GM10266 (cell line): ENCODE results near the gene DPP6.

Experiments used
- DNase-seq: peaks from one replicate; pipeline ENCODE4 v3.0.0; 2012; ENCODE audit errors: extremely low spot score
- TF ChIP-seq, protein P1 (sequence below): IDR thresholded peaks from 2 replicates; pipeline ENCODE4 v1.5.1; 2012; ENCODE audit warnings: mild to moderate bottlenecking, low read depth; ENCODE audit not compliant: control insufficient read depth, insufficient read depth; ENCODE audit errors: missing control alignments

Gene DPP6

DNA sequence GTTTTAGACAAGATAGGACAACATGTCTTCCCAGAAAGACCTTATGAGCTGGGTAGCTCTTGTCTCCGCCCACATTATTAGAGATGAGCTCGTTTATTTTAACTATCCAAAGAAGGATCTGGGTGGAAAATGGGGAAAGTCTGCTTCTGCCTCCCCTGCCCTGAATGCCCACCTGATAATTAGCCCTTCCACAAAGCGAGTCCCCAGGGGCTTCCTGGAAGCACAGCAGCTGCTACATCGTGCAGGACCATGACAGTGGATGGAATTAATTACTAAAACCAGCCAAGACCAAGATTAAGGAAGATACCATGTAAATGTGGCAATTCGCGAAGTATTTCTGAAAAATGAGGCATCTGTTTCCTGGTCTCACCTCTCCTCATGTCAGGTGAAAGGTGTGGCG is 576.4 kb downstream of the DPP6 start:
- TF ChIP-seq, protein P1, sequence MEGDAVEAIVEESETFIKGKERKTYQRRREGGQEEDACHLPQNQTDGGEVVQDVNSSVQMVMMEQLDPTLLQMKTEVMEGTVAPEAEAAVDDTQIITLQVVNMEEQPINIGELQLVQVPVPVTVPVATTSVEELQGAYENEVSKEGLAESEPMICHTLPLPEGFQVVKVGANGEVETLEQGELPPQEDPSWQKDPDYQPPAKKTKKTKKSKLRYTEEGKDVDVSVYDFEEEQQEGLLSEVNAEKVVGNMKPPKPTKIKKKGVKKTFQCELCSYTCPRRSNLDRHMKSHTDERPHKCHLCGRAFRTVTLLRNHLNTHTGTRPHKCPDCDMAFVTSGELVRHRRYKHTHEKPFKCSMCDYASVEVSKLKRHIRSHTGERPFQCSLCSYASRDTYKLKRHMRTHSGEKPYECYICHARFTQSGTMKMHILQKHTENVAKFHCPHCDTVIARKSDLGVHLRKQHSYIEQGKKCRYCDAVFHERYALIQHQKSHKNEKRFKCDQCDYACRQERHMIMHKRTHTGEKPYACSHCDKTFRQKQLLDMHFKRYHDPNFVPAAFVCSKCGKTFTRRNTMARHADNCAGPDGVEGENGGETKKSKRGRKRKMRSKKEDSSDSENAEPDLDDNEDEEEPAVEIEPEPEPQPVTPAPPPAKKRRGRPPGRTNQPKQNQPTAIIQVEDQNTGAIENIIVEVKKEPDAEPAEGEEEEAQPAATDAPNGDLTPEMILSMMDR, result no peak
- no peak for DNase-seq

DNA sequence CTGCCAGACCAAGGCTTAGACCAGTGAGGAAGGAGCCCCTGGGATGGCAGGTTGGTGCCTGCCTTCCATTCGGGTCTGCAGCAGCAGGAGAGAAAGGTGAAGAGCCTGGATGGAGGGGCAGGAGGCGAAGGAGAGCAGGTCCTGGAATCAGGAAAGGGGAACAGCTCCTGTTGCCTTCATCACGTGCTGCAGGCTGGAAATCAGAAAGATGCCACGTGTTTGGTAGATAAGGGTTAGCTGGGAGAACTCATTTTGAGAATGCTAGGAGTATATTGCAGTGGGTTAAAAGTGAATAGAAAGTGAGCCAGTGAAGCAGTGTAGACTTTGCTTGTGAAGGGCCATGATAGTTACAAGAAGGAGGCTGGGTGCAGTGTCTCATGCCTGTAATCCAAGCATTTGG is 579.0 kb downstream of the DPP6 start:
- TF ChIP-seq, protein P1, result no peak
- no peak for DNase-seq

DNA sequence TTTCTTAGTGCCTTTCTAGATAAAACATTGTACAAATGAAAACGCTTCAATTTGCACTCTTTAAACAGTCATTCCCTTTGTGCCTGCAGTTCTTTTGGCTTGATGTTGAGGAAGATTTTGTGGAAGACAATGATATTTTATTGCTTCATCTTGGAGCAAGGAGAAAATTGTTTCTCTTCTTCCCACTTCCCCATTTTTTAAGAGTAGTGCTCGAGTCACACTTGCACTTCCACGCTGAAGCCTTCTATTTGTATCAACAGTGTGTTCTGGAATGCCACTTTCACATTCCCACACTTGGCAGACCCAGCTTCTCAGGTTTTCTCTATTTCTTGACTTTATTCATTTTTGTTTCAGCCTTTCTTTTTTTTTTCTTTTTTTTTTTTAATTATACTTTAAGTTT is 581.4 kb downstream of the DPP6 start:
- no peak for DNase-seq
- TF ChIP-seq, protein P1, result no peak

DNA sequence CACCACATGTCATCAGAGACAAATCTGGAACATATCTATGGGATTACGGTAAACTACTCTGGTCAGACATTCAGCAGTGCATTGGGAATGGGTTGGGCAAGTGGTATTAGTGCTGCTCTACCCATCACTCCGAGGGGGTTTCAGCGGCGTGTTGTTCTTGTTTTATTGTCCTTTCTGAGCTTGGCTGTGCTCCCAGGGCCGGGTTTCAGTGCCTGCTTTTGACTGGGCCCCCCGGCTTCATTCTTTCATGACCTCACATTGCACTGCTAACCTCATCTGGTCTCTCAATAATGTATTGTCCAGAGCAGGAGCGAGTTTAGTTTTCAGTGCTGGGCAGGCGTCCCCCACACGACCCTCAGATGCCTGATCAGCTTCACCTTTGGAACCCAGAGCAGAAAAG is 586.1 kb downstream of the DPP6 start:
- DNase-seq, result no peak
- TF ChIP-seq, protein P1, result no peak

DNA sequence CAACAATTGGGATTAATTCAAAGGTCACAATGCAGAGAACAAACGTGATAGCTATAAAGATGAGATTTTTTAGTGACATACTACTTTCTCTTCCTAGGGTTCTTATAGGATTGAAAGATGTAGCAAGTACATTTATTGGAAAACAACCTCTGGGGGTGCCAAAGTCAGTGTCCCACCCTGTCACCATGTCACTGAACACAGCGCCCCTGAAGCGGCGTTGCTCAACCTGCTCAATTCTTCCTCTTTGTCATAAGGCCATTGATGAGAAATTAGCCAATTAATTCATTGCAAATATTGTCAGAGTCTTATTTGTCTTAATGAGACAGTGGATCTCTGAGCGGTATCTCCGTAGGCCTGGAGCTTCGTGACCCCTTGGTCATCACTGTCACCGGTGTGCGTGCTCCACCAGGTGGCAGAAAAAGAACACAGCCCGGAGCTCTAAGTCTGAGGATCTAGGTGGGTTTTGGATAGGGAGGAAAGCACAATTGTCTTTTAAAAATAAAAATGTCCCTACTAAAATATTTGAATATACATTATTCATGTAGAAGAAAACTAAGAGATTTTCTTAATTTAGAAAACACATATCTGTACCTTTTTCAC is 588.2 kb downstream of the DPP6 start:
- no peak for DNase-seq

DNA sequence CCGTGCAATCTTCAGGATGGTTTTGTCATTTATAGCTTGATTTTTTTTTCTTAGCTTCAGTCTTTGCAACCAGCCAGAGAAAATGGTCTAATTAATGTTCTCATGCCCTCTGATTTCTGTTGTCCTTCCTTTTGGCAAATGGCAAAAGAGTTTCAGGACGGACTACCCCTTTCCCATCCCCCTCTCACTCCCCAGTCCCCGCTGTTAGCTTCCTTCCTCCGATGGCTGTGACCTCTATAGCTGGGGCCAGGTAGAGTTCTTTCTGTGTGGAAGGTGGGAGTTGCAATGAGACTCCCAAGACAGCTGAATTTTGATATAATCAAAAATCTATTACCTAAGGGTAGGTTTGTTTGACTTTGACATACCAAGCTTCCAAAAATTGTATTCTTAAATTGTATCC is 588.7 kb downstream of the DPP6 start:
- TF ChIP-seq, protein P1, result no peak
- DNase-seq, result no peak

More for the DNA sequence above, 588.2 kb downstream of the DPP6 start:
- TF ChIP-seq, protein P1, result peak; percentile 4

DNA sequence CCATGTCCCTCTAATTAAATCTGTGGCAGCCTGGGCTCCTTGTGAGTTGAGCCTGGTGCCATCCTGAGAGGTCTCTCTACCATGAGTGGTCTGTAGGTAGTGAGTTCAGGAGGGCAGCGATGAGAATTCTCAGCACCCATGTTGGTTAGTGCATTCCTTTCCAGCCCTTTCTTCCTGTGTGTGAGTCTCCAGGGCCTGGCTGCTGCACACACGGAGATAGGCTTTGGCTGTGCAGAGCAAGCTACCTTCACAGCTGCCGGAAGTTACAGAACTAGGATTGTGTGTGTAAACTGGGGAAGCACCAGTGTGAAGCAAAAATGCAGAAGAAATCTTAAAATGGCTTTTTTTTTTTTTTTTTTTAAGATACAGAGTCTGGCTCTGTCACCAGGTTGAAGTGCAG is 592.2 kb downstream of the DPP6 start:
- DNase-seq, result no peak
- TF ChIP-seq, protein P1, result no peak
